Thyroid gland (tissue), 4 donors: ENCODE results near the gene SLC19A1. TPM values are rescaled to one million over a fixed set of nuclear protein-coding genes. Genes with fewer than 3 reads are reported as not detected.

Source experiments
- DNase-seq, 2 donors: peaks; one replicate each; pipeline ENCODE4 v3.0.0-alpha.2; 2019
- H3K27ac ChIP-seq, 3 donors: fragments of 200-600 bp; sonication (generic); 1 replicate in 2 of 3; 2 replicates in 1 of 3; pipeline ENCODE4 v1.5.1; 2016 to 2019; ENCODE audit warnings: mild to moderate bottlenecking in 1 of 3, moderate library complexity in 1 of 3
- H3K27me3 ChIP-seq: fragments of 200-600 bp; sonication (generic); one replicate; pipeline ENCODE4 v1.5.1; 2019
- H3K36me3 ChIP-seq, 2 donors: fragments of 200-600 bp; sonication (generic); one replicate each; pipeline ENCODE4 v1.5.1; 2016 to 2019
- H3K4me1 ChIP-seq, 2 donors: fragments of 200-600 bp; sonication (generic); one replicate each; pipeline ENCODE4 v1.5.1; 2017 to 2019
- H3K4me3 ChIP-seq, 3 donors: fragments of 200-600 bp; sonication (generic); replicated peaks in 1 of 3; 1 replicate in 2 of 3; 2 replicates in 1 of 3; pipeline ENCODE4 v1.5.1; 2016; ENCODE audit warnings: mild to moderate bottlenecking in 1 of 3
- H3K9me3 ChIP-seq: fragments of 200-600 bp; sonication (generic); one replicate; pipeline ENCODE4 v1.5.1; 2017
- CTCF ChIP-seq, 6 experiments: fragments of 200-600 bp in 3 of 6; fragments of 450-650 bp in 3 of 6; sonication (generic) in 3 of 6; IDR thresholded peaks; one replicate each; pipeline ENCODE4 v1.5.1; 2016 to 2019; ENCODE audit warnings: antibody characterized with exemption in 6 of 6, mild to moderate bottlenecking in 2 of 6, inconsistent platforms in 1 of 6, moderate library complexity in 1 of 6
- POLR2A ChIP-seq, 2 donors: fragments of 450-650 bp; IDR thresholded peaks; one replicate each; pipeline ENCODE4 v1.6.1; 2017; ENCODE audit warnings: antibody characterized with exemption in 2 of 2, mild to moderate bottlenecking in 2 of 2, moderate library complexity in 1 of 2
- WGBS, 2 donors: methylation state at CpG; one replicate each; pipeline ENCODE4 v1.1.5; 2017; 5-methylcytosine and 5-hydroxymethylcytosine counted together
- intact Hi-C: fragments of 100-400 bp; cut with DNase I; formaldehyde crosslinking; loops from one replicate; pipeline ENCODE4 v1.15.1; 2023
- total RNA-seq, 4 donors: library from RNA; depleted of rRNA; stranded (reverse); fragments of >200 nt; gene quantifications; one replicate each; pipeline ENCODE4 v1.2.3, GENCODE V29; 2016

Gene SLC19A1
- total RNA-seq, 4 donors from 2014 or later, result 7.6 to 15.5 (median 12.2) TPM

GRCh38 chr21:45452696-45453307 is 89.4 kb downstream of the SLC19A1 start:
- no peak for TF ChIP-seq CTCF (IDR thresholded peaks at IDR 0.05)
- no peak for TF ChIP-seq POLR2A (IDR thresholded peaks at IDR 0.05)
- H3K4me3 ChIP-seq, result no peak overlapping the region
- intact Hi-C loops, result no loop called here
- no peak for DNase-seq
- peaks cover 0 to 8% of the 10 kb centered on the region in 2 donors for H3K4me1 ChIP-seq
- H3K27ac ChIP-seq, result no peak overlapping the region
- H3K9me3 ChIP-seq, result no peaks in the 10 kb centered on the region
- no peaks in the 10 kb centered on the region for H3K36me3 ChIP-seq
- no peaks in the 10 kb centered on the region for H3K27me3 ChIP-seq
- WGBS, 2 donors, result 92 to 98% methylated on average over 7 of the region's 7 CpGs

GRCh38 chr21:45451771-45452182 is 90.5 kb downstream of the SLC19A1 start:
- H3K9me3 ChIP-seq, result no peaks in the 10 kb centered on the region
- DNase-seq, result no peak
- no peak overlapping the region for H3K27ac ChIP-seq
- TF ChIP-seq POLR2A (IDR thresholded peaks at IDR 0.05) (no peak), CTCF (IDR thresholded peaks at IDR 0.05) (no peak)
- H3K27me3 ChIP-seq, result no peaks in the 10 kb centered on the region
- no peaks in the 10 kb centered on the region for H3K36me3 ChIP-seq
- intact Hi-C loops, result no loop called here
- peaks cover 0 to 8% of the 10 kb centered on the region in 2 donors for H3K4me1 ChIP-seq
- H3K4me3 ChIP-seq, result no peak overlapping the region
- 90 to 91% methylated on average over 6 to 9 of the region's 12 CpGs for WGBS, 2 donors

- peaks cover 0 to 8% of the 10 kb centered on the region in 2 donors for H3K4me1 ChIP-seq
- H3K36me3 ChIP-seq, result no peaks in the 10 kb centered on the region
- H3K27ac ChIP-seq, result no peak overlapping the region
- H3K9me3 ChIP-seq, result no peaks in the 10 kb centered on the region
- 82 to 86% methylated on average over 18 to 20 of the region's 20 CpGs for WGBS, 2 donors
- H3K27me3 ChIP-seq, result no peaks in the 10 kb centered on the region
- H3K4me3 ChIP-seq, result no peak overlapping the region
- TF ChIP-seq POLR2A (IDR thresholded peaks at IDR 0.05), result no peak
- TF ChIP-seq CTCF (IDR thresholded peaks at IDR 0.05), result no peak
- DNase-seq, result no peak
- intact Hi-C loops, result no loop called here
These were observed 91.0 kb downstream of the SLC19A1 start for GRCh38 chr21:45451091-45451740.

GRCh38 chr21:45450423-45451090 is 91.7 kb downstream of the SLC19A1 start:
- no peak overlapping the region for H3K27ac ChIP-seq
- 82 to 89% methylated on average over 14 to 22 of the region's 24 CpGs for whole genome bisulfite sequencing, 2 donors
- no peaks in the 10 kb centered on the region for H3K36me3 ChIP-seq
- H3K4me3 ChIP-seq, result no peak overlapping the region
- TF ChIP-seq POLR2A (IDR thresholded peaks at IDR 0.05), result no peak
- no peak for TF ChIP-seq CTCF (IDR thresholded peaks at IDR 0.05)
- DNase-seq, result no peak
- intact Hi-C loops, result no loop called here
- no peaks in the 10 kb centered on the region for H3K27me3 ChIP-seq
- H3K9me3 ChIP-seq, result no peaks in the 10 kb centered on the region
- H3K4me1 ChIP-seq, result peaks cover 0 to 8% of the 10 kb centered on the region in 2 donors
